Brain pericyte (primary cell): ENCODE data around the gene POLE.

ENCODE experiments used
- DNase-seq: peaks from one replicate; pipeline ENCODE4 v3.0.0-alpha.2; 2012; ENCODE audit warnings: low read depth, low spot score

Gene POLE

DNA sequence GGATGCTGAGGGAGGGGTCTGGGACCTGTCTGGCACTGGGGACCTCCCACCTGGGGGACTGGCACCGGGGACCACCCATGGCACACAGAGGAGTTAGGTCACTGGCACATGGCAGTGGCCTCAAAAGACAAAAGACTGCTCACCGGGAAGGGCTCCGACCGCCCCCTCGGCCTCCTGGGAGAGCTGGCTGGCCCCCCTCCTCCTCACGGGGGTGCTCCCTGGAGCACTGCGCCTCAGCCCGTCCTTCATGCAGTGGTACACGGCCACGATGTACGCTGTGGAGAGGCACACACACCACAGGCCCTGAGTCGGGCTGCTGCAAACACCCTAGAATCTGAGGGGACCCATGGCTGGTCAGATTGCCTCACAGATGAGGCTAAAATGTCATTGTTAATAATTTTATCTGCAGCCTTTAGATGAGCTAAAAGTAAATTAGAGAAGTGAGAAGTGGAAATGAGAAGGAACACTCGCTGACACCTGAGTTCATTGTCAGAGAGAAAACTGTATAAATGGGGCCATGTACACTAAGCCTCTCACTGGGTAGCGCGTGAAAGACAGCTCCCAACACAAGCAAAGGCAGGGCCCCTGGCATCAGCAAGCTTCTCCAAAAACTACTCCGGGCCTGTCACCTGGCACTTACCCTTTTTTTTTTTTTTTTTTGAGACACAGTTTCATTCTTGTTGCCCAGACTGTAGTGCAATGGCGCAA, 54.5 kb downstream of the POLE start:
- DNase-seq = no peak

- no peak for DNase-seq
Measured at GRCh38 chr12:132631666-132632065, 55.5 kb downstream of the POLE start.

- no peak for DNase-seq
Measured at GRCh38 chr12:132630672-132631071, 56.5 kb downstream of the POLE start.

GRCh38 chr12:132629330-132629729, 57.8 kb downstream of the POLE start:
- no peak for DNase-seq

GRCh38 chr12:132625731-132626430, 61.3 kb downstream of the POLE start:
- DNase-seq = no peak

- no peak for DNase-seq
Measured at GRCh38 chr12:132624910-132625630, 62.1 kb downstream of the POLE start.

DNA sequence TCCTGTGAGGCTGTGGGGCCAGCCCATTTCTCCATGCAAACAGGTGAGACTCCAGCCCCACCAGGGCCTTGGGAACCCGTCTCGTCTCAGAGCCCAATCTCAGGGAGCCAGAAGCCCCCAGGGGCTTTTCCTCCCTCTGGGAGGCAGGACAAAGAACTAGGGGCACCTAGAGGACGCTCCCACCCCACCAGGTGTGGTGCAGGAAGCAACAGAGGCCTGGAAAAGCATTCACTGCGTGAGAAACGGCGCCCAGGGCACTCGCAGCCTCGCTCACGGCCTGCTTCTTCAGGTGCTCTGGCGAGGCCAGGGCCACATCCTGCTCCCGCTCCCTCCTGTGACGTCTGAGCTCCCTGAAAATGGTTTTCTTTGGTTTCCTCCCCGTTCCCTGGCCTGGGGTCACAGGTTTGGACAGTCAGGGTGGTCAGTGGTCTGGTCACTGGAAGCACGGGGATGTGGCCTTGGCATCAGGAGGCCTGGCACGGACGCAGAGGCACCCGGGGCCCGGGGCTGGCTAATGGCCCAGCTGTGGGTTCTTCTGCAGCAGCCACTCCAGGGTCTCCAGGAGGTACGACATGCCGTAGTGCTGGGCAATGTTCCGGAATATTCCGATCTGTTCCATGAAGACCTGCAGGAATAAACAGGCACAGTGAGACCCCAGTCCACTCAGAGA, 62.8 kb downstream of the POLE start:
- DNase-seq = no peak

DNA sequence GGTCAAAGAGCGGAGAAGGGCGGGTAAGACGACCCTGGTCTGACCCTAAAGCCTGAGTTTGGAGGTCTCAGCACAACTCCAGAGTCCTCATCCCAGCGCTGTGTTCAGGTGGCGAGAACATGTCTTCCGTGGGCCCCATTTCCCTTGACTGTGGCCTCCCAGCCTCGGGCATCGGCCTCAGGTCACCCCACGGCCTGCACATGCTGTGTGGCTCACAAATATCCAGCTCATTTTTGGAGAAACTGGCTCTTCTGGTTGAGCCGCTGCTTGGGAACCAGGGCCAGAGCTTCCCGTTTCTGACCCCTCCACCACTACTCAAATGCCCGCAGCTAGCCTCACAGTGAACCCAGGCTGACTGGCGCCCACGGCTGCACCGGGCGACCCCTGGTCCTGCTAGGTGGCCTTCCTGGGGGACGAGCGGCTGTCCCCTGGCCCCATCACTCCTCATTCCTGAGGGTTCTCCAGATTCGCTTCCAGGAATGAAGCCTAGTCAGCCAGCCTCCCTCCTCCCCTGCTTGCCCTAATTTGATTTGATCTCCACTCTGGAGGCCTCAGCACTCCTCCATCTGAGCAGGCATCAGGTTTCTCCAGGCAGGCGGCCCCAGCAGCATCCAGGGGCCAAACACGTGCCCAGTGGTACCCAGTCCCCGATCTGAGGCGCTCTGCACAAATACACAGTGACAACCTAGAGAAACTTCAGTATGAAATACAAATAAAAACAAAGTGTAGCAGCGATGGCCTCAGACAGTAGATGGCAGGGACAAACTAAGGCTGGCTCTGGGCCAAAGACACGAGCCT, 63.9 kb downstream of the POLE start:
- DNase-seq = no peak

- no peak for DNase-seq
Measured at GRCh38 chr12:132622437-132623071, 64.6 kb downstream of the POLE start.

- no peak for DNase-seq
Measured at GRCh38 chr12:132621657-132622435, 65.3 kb downstream of the POLE start.

- DNase-seq = no peak
Measured at GRCh38 chr12:132620899-132621656, 66.1 kb downstream of the POLE start.

DNA sequence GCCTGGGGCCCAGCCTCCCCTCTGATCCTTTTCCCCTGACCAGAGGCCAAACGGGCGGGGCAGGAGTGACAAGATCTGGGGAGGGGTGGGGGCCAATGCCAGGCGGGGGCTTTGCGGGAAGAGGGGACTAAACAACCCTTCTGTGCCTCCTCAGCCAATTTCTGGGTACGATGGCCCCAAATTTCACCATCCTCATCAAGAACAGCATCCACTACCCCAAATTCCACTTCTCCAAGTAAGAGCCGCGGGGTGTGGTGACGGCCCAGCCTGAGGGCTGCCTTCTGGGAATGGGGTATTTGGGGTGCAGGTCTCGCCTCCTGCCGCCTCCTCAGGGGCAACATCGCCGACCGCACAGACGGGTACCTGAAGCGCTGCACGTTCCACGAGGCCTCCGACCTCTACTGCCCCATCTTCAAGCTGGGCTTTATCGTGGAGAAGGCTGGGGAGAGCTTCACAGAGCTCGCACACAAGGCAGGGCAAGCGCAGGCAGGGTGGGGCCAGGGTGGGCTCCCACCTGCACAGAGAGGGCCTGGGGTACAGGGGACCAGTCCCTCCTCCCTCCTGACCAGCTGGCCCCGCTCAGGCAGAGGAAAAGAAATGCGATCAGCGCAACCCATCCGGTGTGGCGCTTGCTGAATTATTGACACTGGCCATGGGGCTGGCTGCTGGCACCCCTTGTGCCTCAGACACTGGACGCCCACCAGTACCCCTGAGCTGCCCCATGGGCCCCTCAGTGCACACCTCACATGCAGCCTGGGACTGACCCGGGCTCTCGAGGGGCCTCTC, 66.8 kb downstream of the POLE start:
- DNase-seq = no peak

DNA sequence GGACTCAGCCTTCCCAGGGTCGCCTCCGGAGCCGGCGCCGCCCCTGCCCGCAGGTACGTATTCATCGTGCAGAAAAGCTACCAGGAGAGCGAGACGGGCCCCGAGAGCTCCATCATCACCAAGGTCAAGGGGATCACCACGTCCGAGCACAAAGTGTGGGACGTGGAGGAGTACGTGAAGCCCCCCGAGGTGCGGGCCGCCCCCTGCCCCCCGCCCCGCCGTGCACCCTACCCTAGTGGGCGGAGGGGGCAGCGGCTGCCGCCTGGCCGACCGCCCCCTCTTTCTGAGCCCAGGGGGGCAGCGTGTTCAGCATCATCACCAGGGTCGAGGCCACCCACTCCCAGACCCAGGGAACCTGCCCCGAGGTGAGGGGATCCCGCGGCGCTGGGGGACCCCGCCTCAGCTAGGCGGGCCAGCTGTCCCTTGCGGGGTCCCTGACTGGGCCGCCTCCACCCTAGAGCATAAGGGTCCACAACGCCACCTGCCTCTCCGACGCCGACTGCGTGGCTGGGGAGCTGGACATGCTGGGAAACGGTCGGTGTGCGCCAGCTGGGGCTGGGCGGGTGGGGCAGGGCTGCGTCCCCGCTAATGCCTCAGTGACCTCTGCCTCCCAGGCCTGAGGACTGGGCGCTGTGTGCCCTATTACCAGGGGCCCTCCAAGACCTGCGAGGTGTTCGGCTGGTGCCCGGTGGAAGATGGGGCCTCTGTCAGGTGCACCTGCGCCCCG, 67.6 kb downstream of the POLE start:
- no peak for DNase-seq

GRCh38 chr12:132619071-132619385, 68.1 kb downstream of the POLE start:
- DNase-seq = no peak

DNA sequence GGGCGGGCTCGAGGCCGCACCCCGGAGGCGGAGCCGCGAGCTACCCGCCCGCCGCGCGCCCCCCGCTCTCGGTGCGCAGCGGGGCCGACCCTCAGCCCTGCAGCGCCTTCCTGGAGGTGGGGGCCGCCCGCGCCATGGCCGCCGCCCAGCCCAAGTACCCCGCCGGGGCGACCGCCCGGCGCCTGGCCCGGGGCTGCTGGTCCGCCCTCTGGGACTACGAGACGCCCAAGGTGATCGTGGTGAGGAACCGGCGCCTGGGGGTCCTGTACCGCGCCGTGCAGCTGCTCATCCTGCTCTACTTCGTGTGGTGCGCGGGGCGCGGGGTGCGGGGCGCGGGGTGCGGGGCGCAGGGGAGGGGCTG, 68.5 kb downstream of the POLE start, which contains the start of gene P2RX2:
Gene P2RX2 (plus strand): TSS at position 94 of the 361 bp plus-strand sequence. CDS start 41 bp downstream, at position 135.
- no peak for DNase-seq

GRCh38 chr12:132617822-132618682, 69.1 kb downstream of the POLE start:
- DNase-seq = no peak

DNA sequence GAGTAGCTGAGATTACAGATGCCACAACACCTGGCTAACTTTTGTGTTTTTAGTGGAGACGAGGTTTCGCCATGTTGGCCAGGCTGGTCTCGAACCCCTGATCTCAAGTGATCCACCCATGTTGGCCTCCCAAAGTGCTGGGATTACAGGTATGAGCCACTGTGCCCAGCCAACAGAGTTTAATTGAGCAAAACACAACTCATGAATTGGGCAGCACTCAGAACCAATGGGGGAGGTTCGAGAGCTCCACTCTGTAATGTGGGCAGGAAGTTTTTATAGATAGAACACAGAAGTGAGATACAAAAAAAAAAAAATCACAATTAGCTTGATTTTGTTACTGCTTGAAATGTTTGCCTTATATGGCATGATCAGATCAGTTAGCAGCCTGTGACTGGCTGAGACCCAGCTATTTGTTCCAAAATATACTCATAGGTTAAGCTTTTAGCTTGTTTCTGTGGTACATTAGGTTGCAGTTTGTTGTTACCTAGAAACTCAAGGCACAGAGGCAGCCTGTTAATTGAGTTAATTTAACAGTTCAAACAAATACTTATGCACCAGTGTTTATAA, 69.9 kb downstream of the POLE start:
- no peak for DNase-seq
